DND-41 (cell line): ENCODE measurements around the gene KRT77.

Experiments
- EZH2 ChIP-seq: IDR thresholded peaks from 3 replicates; pipeline ENCODE4 v1.6.1; 2012; ENCODE audit warnings: borderline replicate concordance, low read depth, mild to moderate bottlenecking, moderate library complexity, low read length, inconsistent platforms; ENCODE audit not compliant: severe bottlenecking
- TF ChIP-seq, protein P1 (sequence below): IDR thresholded peaks from 2 replicates; pipeline ENCODE4 v1.5.1; 2012; ENCODE audit warnings: borderline replicate concordance, low read length, moderate library complexity, mild to moderate bottlenecking; ENCODE audit not compliant: poor library complexity, severe bottlenecking; ENCODE audit errors: extremely low read depth

DNA sequence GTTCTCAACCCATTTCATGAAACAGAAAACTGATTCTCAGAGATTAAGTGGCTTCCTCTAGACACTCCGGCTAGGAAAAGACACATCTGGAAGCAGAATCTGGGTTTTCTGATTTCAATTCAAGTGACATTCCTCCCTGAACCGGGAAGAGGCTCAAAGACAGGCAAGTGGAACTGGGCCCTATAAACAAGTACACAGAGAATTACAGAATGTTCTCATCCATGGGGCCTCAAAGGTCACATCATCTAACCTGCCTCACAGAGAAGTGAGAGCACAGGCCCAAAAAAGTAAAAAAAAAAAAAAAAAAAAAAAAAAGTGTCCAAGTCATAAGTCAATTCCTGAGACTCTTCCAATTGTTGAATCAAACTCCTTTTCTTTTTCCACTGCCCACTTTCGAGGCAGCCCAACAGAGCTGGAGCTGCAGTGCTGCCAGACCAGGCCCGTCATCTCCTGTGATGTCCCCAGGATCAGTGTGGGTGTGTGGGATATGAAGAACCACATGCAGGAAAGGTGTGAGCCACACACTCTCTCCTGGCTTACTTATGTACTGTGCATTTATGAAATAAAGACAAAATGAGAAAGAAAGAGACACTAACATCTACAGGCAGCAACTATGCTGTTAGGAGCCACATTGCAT, 20.3 kb downstream of the KRT77 start:
- TF ChIP-seq, protein P1, sequence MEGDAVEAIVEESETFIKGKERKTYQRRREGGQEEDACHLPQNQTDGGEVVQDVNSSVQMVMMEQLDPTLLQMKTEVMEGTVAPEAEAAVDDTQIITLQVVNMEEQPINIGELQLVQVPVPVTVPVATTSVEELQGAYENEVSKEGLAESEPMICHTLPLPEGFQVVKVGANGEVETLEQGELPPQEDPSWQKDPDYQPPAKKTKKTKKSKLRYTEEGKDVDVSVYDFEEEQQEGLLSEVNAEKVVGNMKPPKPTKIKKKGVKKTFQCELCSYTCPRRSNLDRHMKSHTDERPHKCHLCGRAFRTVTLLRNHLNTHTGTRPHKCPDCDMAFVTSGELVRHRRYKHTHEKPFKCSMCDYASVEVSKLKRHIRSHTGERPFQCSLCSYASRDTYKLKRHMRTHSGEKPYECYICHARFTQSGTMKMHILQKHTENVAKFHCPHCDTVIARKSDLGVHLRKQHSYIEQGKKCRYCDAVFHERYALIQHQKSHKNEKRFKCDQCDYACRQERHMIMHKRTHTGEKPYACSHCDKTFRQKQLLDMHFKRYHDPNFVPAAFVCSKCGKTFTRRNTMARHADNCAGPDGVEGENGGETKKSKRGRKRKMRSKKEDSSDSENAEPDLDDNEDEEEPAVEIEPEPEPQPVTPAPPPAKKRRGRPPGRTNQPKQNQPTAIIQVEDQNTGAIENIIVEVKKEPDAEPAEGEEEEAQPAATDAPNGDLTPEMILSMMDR, result no peak
- TF ChIP-seq EZH2, result no peak
